ENCODE data around the gene SLX4IP. TPM values are rescaled to one million over a fixed set of nuclear protein-coding genes. Genes with fewer than 3 reads are reported as not detected.
A peak's percentile ranks its signal among the peaks of the same experiment; 100 is the strongest.

SLX4IP gene
- total RNA-seq, 2 experiments from 2014 or later = 1.6 to 1.8 TPM

GRCh38 chr20:10595266-10595665 is 160.2 kb downstream of the SLX4IP start:
- H3K4me3 Mint-ChIP-seq = no peak overlapping the region
- ATAC-seq (ENCODE audit: poor library complexity) = no peak
- H3K4me1 Mint-ChIP-seq (ENCODE audit: low read depth) = no peaks in the 10 kb centered on the region
- no peaks in the 10 kb centered on the region for H3K36me3 ChIP-seq (ENCODE audit: insufficient read depth, low read length)
- no peaks in the 10 kb centered on the region for H3K27me3 ChIP-seq (ENCODE audit: control insufficient read depth in 1 of 2, insufficient read depth in 2 of 2, low read length in 2 of 2)
- TF ChIP-seq CTCF (IDR thresholded peaks at IDR 0.05) = no peak
- no peaks in the 10 kb centered on the region for H3K4me1 ChIP-seq (ENCODE audit: insufficient read depth, low read length)
- ChIA-PET POLR2A (no interaction called here), CTCF (no interaction called here)
- no peaks in the 10 kb centered on the region for H3K27me3 Mint-ChIP-seq
- H3K27ac ChIP-seq (ENCODE audit: low read depth in 1 of 2, low read length in 2 of 2) = no peak overlapping the region
- H3K36me3 Mint-ChIP-seq (ENCODE audit: low read depth) = peaks cover 30% of the 10 kb centered on the region
- H3K4me3 ChIP-seq (ENCODE audit: low read length) = no peak overlapping the region
- no peak overlapping the region for H3K27ac Mint-ChIP-seq
- intact Hi-C loops (cut with DNase I, micrococcal nuclease) = no loop called here
- no peak for DNase-seq
- no peaks in the 10 kb centered on the region for H3K9me3 Mint-ChIP-seq
- no peaks in the 10 kb centered on the region for H3K9me3 ChIP-seq (ENCODE audit: control insufficient read depth in 1 of 2, insufficient read depth in 1 of 2, low read length in 2 of 2)

GRCh38 chr20:10595985-10596384 is 160.9 kb downstream of the SLX4IP start:
- Histone ChIP-seq H3K4me1 (ENCODE audit: insufficient read depth, low read length) (no peaks in the 10 kb centered on the region), H3K36me3 (ENCODE audit: insufficient read depth, low read length) (no peaks in the 10 kb centered on the region), H3K9me3 (ENCODE audit: control insufficient read depth in 1 of 2, insufficient read depth in 1 of 2, low read length in 2 of 2) (no peaks in the 10 kb centered on the region), H3K27ac (ENCODE audit: low read depth in 1 of 2, low read length in 2 of 2) (no peak overlapping the region), H3K4me3 (ENCODE audit: low read length) (no peak overlapping the region), H3K27me3 (ENCODE audit: control insufficient read depth in 1 of 2, insufficient read depth in 2 of 2, low read length in 2 of 2) (no peaks in the 10 kb centered on the region)
- Mint-ChIP-seq H3K27ac (no peak overlapping the region), H3K36me3 (ENCODE audit: low read depth) (peaks cover 37% of the 10 kb centered on the region), H3K4me3 (no peak overlapping the region), H3K9me3 (no peaks in the 10 kb centered on the region), H3K27me3 (no peaks in the 10 kb centered on the region), H3K4me1 (ENCODE audit: low read depth) (no peaks in the 10 kb centered on the region)
- TF ChIP-seq CTCF (IDR thresholded peaks at IDR 0.05) = no peak
- no peak for DNase-seq
- CTCF ChIA-PET = no interaction called here
- no peak for ATAC-seq (ENCODE audit: poor library complexity)
- intact Hi-C loops (cut with DNase I, micrococcal nuclease) = no loop called here
- POLR2A ChIA-PET = no interaction called here

- no peak overlapping the region for H3K27ac ChIP-seq (ENCODE audit: low read depth in 1 of 2, low read length in 2 of 2)
- DNase-seq = peak in 1 of 14 experiments; percentile 8
- no peak for TF ChIP-seq CTCF (IDR thresholded peaks at IDR 0.05)
- no peak overlapping the region for H3K27ac Mint-ChIP-seq
- H3K36me3 ChIP-seq (ENCODE audit: insufficient read depth, low read length) = no peaks in the 10 kb centered on the region
- no peaks in the 10 kb centered on the region for H3K27me3 Mint-ChIP-seq
- H3K9me3 Mint-ChIP-seq = no peaks in the 10 kb centered on the region
- ChIA-PET POLR2A (no interaction called here), CTCF (interaction anchor here (1.1 kb wide), 1 partner anchor 9 kb away, joined by 3 read pairs; no protein-coding TSS in a partner anchor)
- no peaks in the 10 kb centered on the region for H3K4me1 Mint-ChIP-seq (ENCODE audit: low read depth)
- no peaks in the 10 kb centered on the region for H3K9me3 ChIP-seq (ENCODE audit: control insufficient read depth in 1 of 2, insufficient read depth in 1 of 2, low read length in 2 of 2)
- no peak for ATAC-seq (ENCODE audit: poor library complexity)
- intact Hi-C loops (cut with DNase I, micrococcal nuclease) = no loop called here
- H3K4me3 Mint-ChIP-seq = no peak overlapping the region
- peaks cover 44% of the 10 kb centered on the region for H3K36me3 Mint-ChIP-seq (ENCODE audit: low read depth)
- no peaks in the 10 kb centered on the region for H3K4me1 ChIP-seq (ENCODE audit: insufficient read depth, low read length)
- H3K27me3 ChIP-seq (ENCODE audit: control insufficient read depth in 1 of 2, insufficient read depth in 2 of 2, low read length in 2 of 2) = no peaks in the 10 kb centered on the region
- H3K4me3 ChIP-seq (ENCODE audit: low read length) = no peak overlapping the region
These were observed 161.6 kb downstream of the SLX4IP start for GRCh38 chr20:10596710-10597121.

All from CD4-positive, alpha-beta T cell (primary cell).